Non-pigmented ciliary epithelial cell (primary cell): ENCODE results near the gene DYNLRB2.

ENCODE experiments used
- DNase-seq: peaks from one replicate; pipeline ENCODE4 v3.0.0-alpha.2; 2010; ENCODE audit warnings: low read depth

Gene DYNLRB2

GRCh38 chr16:80540516-80541305, at the start of gene DYNLRB2:
TSS of gene DYNLRB2 (plus strand) at chr16:80540993. CDS start at chr16:80541077, 84 bp downstream.
- peak; percentile 66 for DNase-seq

- no peak for DNase-seq
These were observed 40.5 kb upstream of the DYNLRB2 start for GRCh38 chr16:80500116-80500859.

- no peak for DNase-seq
These were observed 39.8 kb upstream of the DYNLRB2 start for GRCh38 chr16:80500961-80501525.

DNA sequence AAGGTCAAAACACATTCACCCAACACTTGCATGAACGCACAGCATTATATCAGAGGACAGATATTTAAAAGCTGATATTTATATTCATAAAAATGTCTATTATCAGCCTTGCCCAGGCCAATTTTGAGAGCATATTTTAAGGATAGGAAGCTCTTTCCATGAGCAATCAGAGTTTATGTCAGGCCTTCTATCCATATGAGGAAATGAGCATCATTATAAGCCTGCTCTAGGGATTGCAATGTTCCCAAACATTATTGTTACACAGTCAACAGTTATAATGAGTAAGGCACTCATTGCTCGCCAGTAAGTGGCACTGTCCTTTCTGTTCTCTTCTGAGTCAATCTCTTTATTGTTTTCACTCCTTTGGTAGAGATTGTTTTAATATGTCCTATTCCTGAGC, 37.7 kb upstream of the DYNLRB2 start:
- DNase-seq: no peak

DNA sequence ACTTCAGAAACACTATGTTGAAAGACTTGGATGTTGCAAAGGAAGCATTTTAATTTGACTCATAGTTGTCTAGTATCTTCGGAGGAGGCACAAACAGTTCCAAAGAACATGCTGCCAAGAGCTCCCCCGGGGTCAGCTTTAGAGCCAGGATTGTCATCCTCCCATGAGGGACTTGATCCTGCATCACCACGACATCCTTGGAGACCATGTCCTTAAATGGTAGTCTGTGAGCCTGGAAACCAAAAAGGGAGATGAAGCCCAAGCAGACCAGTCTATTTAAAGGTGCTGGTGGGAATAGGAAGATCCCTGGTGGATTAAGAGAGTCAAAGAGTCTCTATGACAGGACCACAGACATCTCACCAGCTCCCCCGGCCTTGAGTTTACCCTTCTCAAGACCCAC, 33.3 kb upstream of the DYNLRB2 start:
- DNase-seq: no peak

GRCh38 chr16:80509872-80510271, 30.9 kb upstream of the DYNLRB2 start:
- DNase-seq: no peak

GRCh38 chr16:80511824-80512592, 28.8 kb upstream of the DYNLRB2 start:
- no peak for DNase-seq

- DNase-seq: no peak
These were observed 28.3 kb upstream of the DYNLRB2 start for GRCh38 chr16:80512593-80512853.

GRCh38 chr16:80515374-80515773, 25.4 kb upstream of the DYNLRB2 start:
- DNase-seq: no peak

GRCh38 chr16:80517846-80518245, 22.9 kb upstream of the DYNLRB2 start:
- DNase-seq: no peak

DNA sequence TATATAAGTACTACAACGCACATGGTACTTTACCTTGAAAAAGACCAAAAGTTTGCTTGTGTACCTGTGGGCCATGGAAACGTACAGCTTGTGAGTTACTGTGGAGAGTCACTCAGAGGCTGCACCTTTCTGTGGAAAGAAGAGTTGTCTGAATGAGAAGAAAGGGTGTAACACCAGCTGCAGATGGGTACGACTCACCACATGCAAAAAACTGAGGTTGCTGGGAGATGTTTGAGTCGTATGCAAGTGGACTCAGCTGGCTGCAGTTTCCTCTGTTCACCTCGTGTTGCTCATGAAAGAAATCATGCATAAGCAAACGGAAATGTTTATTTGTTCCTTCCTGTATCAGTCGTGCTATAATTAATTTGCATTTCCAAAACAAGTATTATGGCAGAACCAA, 22.4 kb upstream of the DYNLRB2 start:
- DNase-seq: no peak

- DNase-seq: no peak
These were observed 21.6 kb upstream of the DYNLRB2 start for GRCh38 chr16:80519189-80519588.

- DNase-seq: no peak
These were observed 15.4 kb upstream of the DYNLRB2 start for GRCh38 chr16:80525420-80525819.

- DNase-seq: peak; percentile 20
These were observed 14.3 kb upstream of the DYNLRB2 start for GRCh38 chr16:80526418-80527061.

DNA sequence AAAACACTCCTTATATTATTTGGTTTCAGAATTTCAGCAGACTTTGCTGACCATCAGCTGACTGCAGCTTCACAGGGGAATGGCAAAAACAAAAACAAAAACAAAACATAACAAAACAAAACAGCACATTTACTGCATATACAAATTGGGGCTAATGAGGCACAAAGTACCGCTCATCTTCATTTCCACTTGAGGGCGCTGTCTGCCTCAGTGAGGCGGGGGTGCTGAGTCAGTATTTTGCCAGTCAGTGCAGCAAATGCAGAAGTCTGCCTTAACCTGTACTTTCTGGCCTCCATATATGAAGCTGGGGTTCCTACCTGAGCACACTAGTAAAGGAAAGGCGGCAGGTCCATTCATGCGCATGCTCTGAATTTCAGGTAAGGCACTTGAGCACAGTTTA, 13.5 kb upstream of the DYNLRB2 start:
- no peak for DNase-seq

- no peak for DNase-seq
These were observed 10.3 kb upstream of the DYNLRB2 start for GRCh38 chr16:80530479-80530878.

- no peak for DNase-seq
These were observed 4.6 kb upstream of the DYNLRB2 start for GRCh38 chr16:80536238-80536637.

- no peak for DNase-seq
These were observed 507 bp downstream of the DYNLRB2 start for GRCh38 chr16:80541306-80541694.

DNA sequence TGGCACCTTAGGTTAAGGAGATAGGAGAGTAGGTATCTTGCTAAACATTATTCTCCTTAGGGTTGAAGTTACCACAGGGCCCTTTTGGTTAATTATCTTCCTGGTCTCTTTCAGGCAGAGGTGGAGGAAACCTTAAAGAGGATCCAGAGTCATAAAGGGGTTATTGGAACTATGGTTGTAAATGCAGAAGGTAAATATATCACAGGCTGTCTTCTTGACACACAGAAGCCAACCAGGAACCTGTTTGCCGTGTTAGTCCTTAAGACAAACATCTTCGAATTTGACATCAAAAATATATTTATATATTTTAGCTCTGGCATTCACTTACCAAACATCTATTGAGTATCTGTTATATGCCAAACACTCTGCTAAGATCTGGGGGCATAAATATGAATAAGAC, 2.4 kb downstream of the DYNLRB2 start:
- DNase-seq: no peak

- no peak for DNase-seq
These were observed 3.5 kb downstream of the DYNLRB2 start for GRCh38 chr16:80544326-80544725.

GRCh38 chr16:80546249-80546648, 5.5 kb downstream of the DYNLRB2 start:
- DNase-seq: no peak

DNA sequence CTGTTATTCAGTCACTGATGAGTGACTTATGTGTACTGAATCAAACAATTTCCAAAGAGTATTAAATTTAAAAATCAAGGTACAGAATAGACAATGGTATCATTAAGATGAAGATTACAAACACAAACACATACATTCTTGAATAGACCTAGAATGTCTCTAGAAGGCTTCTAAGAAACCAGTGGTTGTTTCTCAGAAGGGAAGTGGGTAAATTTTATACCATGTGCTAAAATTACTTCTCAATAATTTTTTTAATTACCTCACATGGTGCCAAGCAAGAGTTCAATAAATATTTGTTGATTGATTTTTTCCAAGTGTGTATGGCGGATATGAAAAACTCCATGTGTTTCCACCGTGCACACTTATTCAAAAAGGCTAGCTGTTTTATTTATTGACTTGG, 6.4 kb downstream of the DYNLRB2 start:
- DNase-seq: no peak
